H9 (cell line): ENCODE results near the gene KRTAP8-1. TPM values are rescaled to one million over a fixed set of nuclear protein-coding genes. Genes with fewer than 3 reads are reported as not detected.

Experiments used
- DNase-seq: peaks from one replicate; pipeline ENCODE4 v3.0.0-alpha.2; 2017
- H2AFZ ChIP-seq: one replicate; pipeline ENCODE4 v1.6.1; 2013; ENCODE audit warnings: mild to moderate bottlenecking, low read length, control low read depth, moderate library complexity
- H2AK5ac ChIP-seq: 2 replicates; pipeline ENCODE4 v1.6.1; 2013; ENCODE audit warnings: low read length, control low read depth, mixed read lengths; ENCODE audit not compliant: insufficient read length
- H2BK120ac ChIP-seq: one replicate; pipeline ENCODE4 v1.6.1; 2013; ENCODE audit warnings: low read depth, mild to moderate bottlenecking, low read length, control low read depth, inconsistent platforms; ENCODE audit not compliant: poor library complexity, severe bottlenecking
- H2BK12ac ChIP-seq: 2 replicates; pipeline ENCODE4 v1.6.1; 2013; ENCODE audit warnings: low read length, control low read depth, mixed read lengths, low read depth; ENCODE audit not compliant: insufficient read length
- H2BK15ac ChIP-seq: 2 replicates; pipeline ENCODE4 v1.6.1; 2013; ENCODE audit warnings: low read depth, low read length, control low read depth
- H2BK20ac ChIP-seq: one replicate; pipeline ENCODE4 v1.6.1; 2013; ENCODE audit warnings: low read depth, mild to moderate bottlenecking, low read length, control low read depth, inconsistent platforms; ENCODE audit not compliant: poor library complexity, severe bottlenecking
- H2BK5ac ChIP-seq: 2 replicates; pipeline ENCODE4 v1.6.1; 2013; ENCODE audit warnings: low read length, control low read depth, mixed read lengths; ENCODE audit not compliant: insufficient read length
- H3K14ac ChIP-seq: 2 replicates; pipeline ENCODE4 v1.6.1; 2013; ENCODE audit warnings: low read length, control low read depth; ENCODE audit not compliant: insufficient read depth
- H3K18ac ChIP-seq: 2 replicates; pipeline ENCODE4 v1.6.1; 2013; ENCODE audit warnings: low read depth, mild to moderate bottlenecking, mixed read lengths, low read length, control low read depth; ENCODE audit not compliant: insufficient read length
- H3K23ac ChIP-seq: 2 replicates; pipeline ENCODE4 v1.6.1; 2013; ENCODE audit warnings: low read length, control low read depth, mixed read lengths, low read depth; ENCODE audit not compliant: insufficient read length
- H3K23me2 ChIP-seq: 2 replicates; pipeline ENCODE4 v1.6.1; 2013; ENCODE audit warnings: low read depth, mild to moderate bottlenecking, mixed read lengths, low read length, control low read depth; ENCODE audit not compliant: insufficient read length, poor library complexity, severe bottlenecking
- H3K27ac ChIP-seq: 2 replicates; pipeline ENCODE4 v1.5.1; 2013; ENCODE audit warnings: low read length, control low read depth, mixed read lengths, low read depth; ENCODE audit not compliant: insufficient read length
- H3K27me3 ChIP-seq: 2 replicates; pipeline ENCODE4 v1.6.1; 2013; ENCODE audit warnings: low read length, control low read depth, inconsistent platforms; ENCODE audit not compliant: insufficient read depth
- H3K4ac ChIP-seq: 2 replicates; pipeline ENCODE4 v1.6.1; 2013; ENCODE audit warnings: low read depth, mild to moderate bottlenecking, control low read depth, inconsistent platforms, low read length, moderate library complexity
- H3K4me1 ChIP-seq: 2 replicates; pipeline ENCODE4 v1.6.1; 2013; ENCODE audit warnings: low read length, control low read depth, inconsistent platforms; ENCODE audit not compliant: insufficient read depth
- H3K4me2 ChIP-seq: 2 replicates; pipeline ENCODE4 v1.6.1; 2013; ENCODE audit warnings: low read length, control low read depth, mixed read lengths; ENCODE audit not compliant: insufficient read length, insufficient read depth
- H3K56ac ChIP-seq: 2 replicates; pipeline ENCODE4 v1.6.1; 2013; ENCODE audit warnings: low read depth, mild to moderate bottlenecking, mixed read lengths, low read length, control low read depth; ENCODE audit not compliant: insufficient read length
- H3K79me1 ChIP-seq: 2 replicates; pipeline ENCODE4 v1.6.1; 2013; ENCODE audit warnings: low read depth, mild to moderate bottlenecking, moderate library complexity, low read length, control low read depth, inconsistent platforms; ENCODE audit not compliant: insufficient read depth, poor library complexity, severe bottlenecking
- H3K79me2 ChIP-seq: 2 replicates; pipeline ENCODE4 v1.6.1; 2013; ENCODE audit warnings: low read length, control low read depth, inconsistent platforms; ENCODE audit not compliant: insufficient read depth
- H3K9ac ChIP-seq: 2 replicates; pipeline ENCODE4 v1.6.1; 2013; ENCODE audit warnings: low read length, control low read depth, mixed read lengths; ENCODE audit not compliant: insufficient read length; ENCODE audit errors: extremely low read depth
- H3K9me3 ChIP-seq: one replicate; pipeline ENCODE4 v1.6.1; 2013; ENCODE audit warnings: low read depth, low read length, inconsistent platforms; ENCODE audit not compliant: control insufficient read depth
- H3T11ph ChIP-seq: one replicate; pipeline ENCODE4 v1.6.1; 2013; ENCODE audit warnings: mild to moderate bottlenecking, low read length, control low read depth, inconsistent platforms
- H4K20me1 ChIP-seq: one replicate; pipeline ENCODE4 v1.6.1; 2013; ENCODE audit not compliant: control insufficient read depth, insufficient read length, insufficient read depth
- H4K5ac ChIP-seq: 2 replicates; pipeline ENCODE4 v1.6.1; 2013; ENCODE audit warnings: low read depth, mild to moderate bottlenecking, mixed read lengths, low read length, control low read depth; ENCODE audit not compliant: insufficient read length
- H4K8ac ChIP-seq: replicated peaks from 2 replicates; pipeline ENCODE4 v1.6.1; 2013; ENCODE audit warnings: low read length, control low read depth, mixed read lengths, low read depth; ENCODE audit not compliant: insufficient read length
- H4K91ac ChIP-seq: 2 replicates; pipeline ENCODE4 v1.6.1; 2013; ENCODE audit warnings: low read depth, mild to moderate bottlenecking, moderate library complexity, mixed read lengths, low read length, control low read depth; ENCODE audit not compliant: insufficient read length
- H3K27ac Mint-ChIP-seq, 3 experiments: 2 replicates in 2 of 3; 3 replicates in 1 of 3; pipeline ENCODE4 v1.8.0; 2020 to 2021; ENCODE audit warnings: mixed read lengths in 3 of 3, mild to moderate bottlenecking in 1 of 3, moderate library complexity in 1 of 3
- H3K27me3 Mint-ChIP-seq: 2 replicates; pipeline ENCODE4 v1.8.0; 2021; ENCODE audit warnings: low read depth, mild to moderate bottlenecking, moderate library complexity, mixed read lengths
- H3K36me3 Mint-ChIP-seq, 3 experiments: 2 replicates in 2 of 3; 3 replicates in 1 of 3; pipeline ENCODE4 v1.8.0; 2020 to 2021; ENCODE audit warnings: low read depth in 3 of 3, mixed read lengths in 3 of 3; ENCODE audit not compliant: insufficient read depth in 1 of 3
- H3K4me1 Mint-ChIP-seq, 2 experiments: 2 replicates each; pipeline ENCODE4 v1.8.0; 2020; ENCODE audit warnings: mixed read lengths in 2 of 2
- H3K4me3 Mint-ChIP-seq, 2 experiments: 2 replicates in 1 of 2; 3 replicates in 1 of 2; pipeline ENCODE4 v1.8.0; 2020 to 2021; ENCODE audit warnings: mild to moderate bottlenecking in 2 of 2, mixed read lengths in 2 of 2, moderate library complexity in 1 of 2
- H3K9me3 Mint-ChIP-seq, 2 experiments: 2 replicates in 1 of 2; 3 replicates in 1 of 2; pipeline ENCODE4 v1.8.0; 2020; ENCODE audit warnings: mild to moderate bottlenecking in 2 of 2, mixed read lengths in 2 of 2, moderate library complexity in 1 of 2
- WGBS: extraction: QIAGEN DNeasy Blood & Tissue Kit; methylation state at CpG from one replicate; pipeline ENCODE4 v1.1.7; 2013; ENCODE audit warnings: missing lambda C conversion rate, low lambda C conversion rate, mixed read lengths; ENCODE audit not compliant: insufficient read length; ENCODE audit errors: extremely low coverage; 5-methylcytosine and 5-hydroxymethylcytosine counted together
- total RNA-seq: library from RNA; stranded (reverse); gene quantifications from 2 replicates; pipeline ENCODE4 v1.2.1, GENCODE V29; 2021
- TF ChIP-seq, protein P1 (sequence below): fragments of 200-600 bp; sonication (generic); conservative IDR thresholded peaks from 3 replicates; pipeline ENCODE4 v1.8.0; 2021; ENCODE audit warnings: antibody characterized with exemption, mild to moderate bottlenecking

Gene KRTAP8-1
- total RNA-seq, 1 experiment from 2014 or later, result not detected

DNA sequence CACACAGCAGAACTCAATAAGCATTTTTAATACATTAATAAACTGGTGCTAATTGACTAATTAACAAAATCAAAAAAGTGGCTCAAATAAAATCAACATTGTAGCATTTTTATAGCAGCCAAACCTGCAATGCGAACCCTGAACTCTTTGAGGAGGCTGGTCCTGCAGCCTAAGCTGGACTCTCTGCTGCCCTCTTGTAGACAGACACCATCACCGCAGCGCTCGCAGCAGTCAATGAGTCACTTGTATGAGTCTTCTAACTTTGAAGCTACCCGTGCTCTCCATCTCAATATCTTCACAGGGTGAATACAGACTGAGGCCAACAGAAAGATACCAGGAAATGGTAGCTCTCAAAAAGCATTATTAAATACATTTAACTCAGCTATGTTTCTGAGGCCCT is 26.2 kb upstream of the KRTAP8-1 start:
- H3K27ac ChIP-seq, result no peak overlapping the region
- H2BK20ac ChIP-seq, result no peak overlapping the region
- no peak overlapping the region for H3K14ac ChIP-seq
- H2BK120ac ChIP-seq, result no peak overlapping the region
- no peaks in the 10 kb centered on the region for H3K23me2 ChIP-seq
- H3K4me2 ChIP-seq, result no peak overlapping the region
- no peak overlapping the region for H2BK12ac ChIP-seq
- H4K20me1 ChIP-seq, result no peaks in the 10 kb centered on the region
- Mint-ChIP-seq H3K36me3 (no peaks in the 10 kb centered on the region), H3K27ac (no peak overlapping the region), H3K4me1 (no peaks in the 10 kb centered on the region), H3K27me3 (peaks cover 3% of the 10 kb centered on the region), H3K9me3 (no peaks in the 10 kb centered on the region; a peak in 1 of 5 replicates), H3K4me3 (no peak overlapping the region)
- no peak overlapping the region for H3K9ac ChIP-seq
- H2BK5ac ChIP-seq, result no peak overlapping the region
- WGBS, result no CpG with 5 or more reads among the region's 5 CpGs
- no peak overlapping the region for H2AK5ac ChIP-seq
- no peak overlapping the region for H3T11ph ChIP-seq
- H3K79me1 ChIP-seq, result no peaks in the 10 kb centered on the region
- no peak overlapping the region for H2BK15ac ChIP-seq
- H4K5ac ChIP-seq, result no peak overlapping the region
- no peaks in the 10 kb centered on the region; the same call in 1 of the 2 replicates for H3K27me3 ChIP-seq
- H2AFZ ChIP-seq, result no peak overlapping the region
- DNase-seq, result peak; percentile 73
- no peak overlapping the region for H4K8ac ChIP-seq
- no peaks in the 10 kb centered on the region for H3K9me3 ChIP-seq
- H3K23ac ChIP-seq, result no peak overlapping the region
- H3K56ac ChIP-seq, result no peak overlapping the region
- no peaks in the 10 kb centered on the region for H3K4me1 ChIP-seq
- TF ChIP-seq, protein P1, sequence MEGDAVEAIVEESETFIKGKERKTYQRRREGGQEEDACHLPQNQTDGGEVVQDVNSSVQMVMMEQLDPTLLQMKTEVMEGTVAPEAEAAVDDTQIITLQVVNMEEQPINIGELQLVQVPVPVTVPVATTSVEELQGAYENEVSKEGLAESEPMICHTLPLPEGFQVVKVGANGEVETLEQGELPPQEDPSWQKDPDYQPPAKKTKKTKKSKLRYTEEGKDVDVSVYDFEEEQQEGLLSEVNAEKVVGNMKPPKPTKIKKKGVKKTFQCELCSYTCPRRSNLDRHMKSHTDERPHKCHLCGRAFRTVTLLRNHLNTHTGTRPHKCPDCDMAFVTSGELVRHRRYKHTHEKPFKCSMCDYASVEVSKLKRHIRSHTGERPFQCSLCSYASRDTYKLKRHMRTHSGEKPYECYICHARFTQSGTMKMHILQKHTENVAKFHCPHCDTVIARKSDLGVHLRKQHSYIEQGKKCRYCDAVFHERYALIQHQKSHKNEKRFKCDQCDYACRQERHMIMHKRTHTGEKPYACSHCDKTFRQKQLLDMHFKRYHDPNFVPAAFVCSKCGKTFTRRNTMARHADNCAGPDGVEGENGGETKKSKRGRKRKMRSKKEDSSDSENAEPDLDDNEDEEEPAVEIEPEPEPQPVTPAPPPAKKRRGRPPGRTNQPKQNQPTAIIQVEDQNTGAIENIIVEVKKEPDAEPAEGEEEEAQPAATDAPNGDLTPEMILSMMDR, result peak; percentile 79
- H3K4ac ChIP-seq, result no peak overlapping the region
- H3K18ac ChIP-seq, result no peak overlapping the region
- no peak overlapping the region for H4K91ac ChIP-seq
- no peaks in the 10 kb centered on the region for H3K79me2 ChIP-seq
